ENCODE results near the gene SNTB2. TPM values are rescaled to one million over a fixed set of nuclear protein-coding genes. Genes with fewer than 3 reads are reported as not detected.

The SNTB2 gene
- total and polyA plus RNA-seq, 2 of the 8 experiments (the other 6 are each of a cell fraction or from before 2014, with no cell fraction given), result 6.0 to 16.1 TPM

- no peak for TF ChIP-seq CHD7 (IDR thresholded peaks at IDR 0.05; ENCODE audit: insufficient replicate concordance, low read length)
- TF ChIP-seq BCL11A (IDR thresholded peaks at IDR 0.05; ENCODE audit: low read depth in 2 of 2, low read length in 2 of 2), result no peak
- TF ChIP-seq SP1 (IDR thresholded peaks at IDR 0.05; ENCODE audit: low read depth, low read length), result no peak
- TF ChIP-seq SRF (IDR thresholded peaks at IDR 0.05; ENCODE audit: low read depth, low read length), result no peak
- TF ChIP-seq CBX5 (IDR thresholded peaks at IDR 0.05; ENCODE audit: low read depth, low read length), result no peak
- TF ChIP-seq CHD1 (IDR thresholded peaks at IDR 0.05; ENCODE audit: low read depth, low read length), result no peak
- TF ChIP-seq RFX5 (IDR thresholded peaks at IDR 0.05; ENCODE audit: borderline replicate concordance, low read depth, low read length), result no peak
Measured at GRCh38 chr16:69351309-69352027, 164.5 kb downstream of the SNTB2 start, which contains the start of gene TMED6 (continued).
